Measurements from ENCODE around the gene ZC3H12C. TPM values are rescaled to one million over a fixed set of nuclear protein-coding genes. Genes with fewer than 3 reads are reported as not detected.

Gene ZC3H12C
- total RNA-seq, 1 experiment from 2014 or later, result 6.7 TPM

DNA sequence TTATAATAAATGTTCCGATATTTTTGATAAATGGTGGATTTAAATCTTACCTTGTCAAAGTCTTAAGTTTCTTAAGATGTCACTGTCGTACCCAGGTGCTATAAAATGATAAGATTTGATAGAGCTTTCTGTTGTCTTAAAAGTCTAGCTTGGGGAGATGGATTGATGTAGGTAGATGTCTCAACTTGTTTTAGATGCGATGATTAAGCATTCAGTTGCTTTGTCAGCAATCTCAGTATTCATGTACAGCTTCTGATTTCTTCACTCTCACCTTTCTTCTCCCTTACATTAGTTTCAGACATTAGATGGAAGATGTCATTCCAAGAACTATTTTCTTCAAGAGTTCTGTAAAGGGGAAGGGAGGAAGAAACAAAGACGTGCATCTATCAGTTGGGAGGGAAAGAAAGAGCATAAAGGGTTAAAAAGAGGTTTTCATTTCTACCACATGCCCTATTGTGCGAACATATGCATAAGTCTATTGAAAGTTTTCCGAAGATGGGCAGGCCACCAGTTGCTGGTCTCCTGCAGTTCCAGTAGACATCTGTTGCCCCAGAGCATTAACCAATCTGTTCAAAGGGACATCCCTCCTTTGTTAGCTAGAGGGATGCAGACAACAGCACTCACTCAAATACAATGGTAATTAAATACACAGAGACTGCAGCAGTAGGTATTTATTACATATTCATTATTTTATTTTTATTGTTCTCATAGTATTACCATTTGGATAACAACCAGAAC lies 38.4 kb downstream of the ZC3H12C start:
- DNase-seq, result peak; percentile 49 to 74
- Histone ChIP-seq H3K27ac (peak overlapping the region; percentile 69), H3K9me3 (replicated peaks) (no peaks in the 10 kb centered on the region), H3K36me3 (no peaks in the 10 kb centered on the region), H3K27me3 (no peaks in the 10 kb centered on the region), H3K4me1 (peaks cover 26% of the 10 kb centered on the region; the same call in 1 of the 2 replicates), H3K4me3 (peak overlapping the region; percentile 36)

DNA sequence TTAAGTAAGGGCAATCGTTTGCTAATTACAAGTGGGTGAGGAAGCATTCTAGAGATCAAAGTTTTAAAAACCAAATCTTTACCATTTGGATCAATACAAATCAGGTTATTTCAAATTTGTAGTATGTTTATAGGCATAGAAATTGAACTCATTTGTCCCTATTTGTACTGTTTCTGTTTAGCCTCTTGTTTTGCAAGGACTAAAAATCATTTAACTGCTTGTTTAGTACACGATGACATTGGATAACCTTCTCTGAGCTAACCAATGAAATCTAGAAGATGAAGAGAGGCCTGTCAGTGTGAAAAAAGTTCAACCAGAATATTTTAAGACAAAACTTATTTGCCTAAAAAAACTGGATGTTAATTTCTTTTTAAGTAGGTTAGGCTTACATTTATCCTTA lies 40.0 kb downstream of the ZC3H12C start:
- Histone ChIP-seq H3K4me3 (no peak overlapping the region), H3K36me3 (no peaks in the 10 kb centered on the region), H3K27me3 (no peaks in the 10 kb centered on the region), H3K4me1 (peaks cover 26% of the 10 kb centered on the region; the same call in 1 of the 2 replicates), H3K27ac (no peak overlapping the region), H3K9me3 (replicated peaks) (no peaks in the 10 kb centered on the region)
- DNase-seq, result no peak

DNA sequence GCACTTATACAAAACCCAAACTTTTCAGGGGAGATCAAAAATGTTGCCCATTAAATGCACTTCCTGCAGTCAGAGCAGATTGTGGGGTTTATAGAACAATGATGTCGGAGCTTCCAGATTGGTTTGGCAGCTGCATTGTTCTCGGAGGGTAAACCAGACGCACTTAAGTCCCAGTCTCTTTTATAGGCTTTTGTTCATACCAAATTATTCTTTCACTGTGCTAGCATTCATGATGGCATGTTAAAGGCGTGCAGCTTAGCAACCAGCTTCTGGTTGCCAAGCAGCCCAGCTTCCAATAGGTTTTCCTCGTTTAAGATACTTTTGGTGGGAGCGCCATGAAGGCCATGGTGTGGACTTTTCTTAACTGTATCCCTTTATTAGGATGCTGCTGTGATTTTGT lies 40.9 kb downstream of the ZC3H12C start:
- H3K27ac ChIP-seq, result peak overlapping the region; percentile 41

DNA sequence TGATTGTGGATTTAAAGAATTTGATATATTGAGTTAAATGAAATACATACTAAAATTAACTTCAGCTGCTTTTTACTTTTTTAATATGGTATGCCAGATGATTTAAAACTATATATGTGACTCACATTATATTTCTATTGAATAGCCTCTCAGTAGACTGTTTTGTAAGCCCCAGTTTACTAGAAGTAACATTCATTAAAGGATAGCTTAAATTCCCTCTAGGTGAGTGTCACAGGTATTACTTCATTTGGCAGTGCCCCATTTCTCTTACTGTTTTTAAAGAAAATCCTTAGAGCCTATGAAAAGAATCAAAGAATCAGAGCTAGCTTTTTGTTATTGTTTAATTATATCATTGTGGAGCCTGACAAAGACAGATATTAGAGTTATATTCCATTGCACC lies 48.6 kb downstream of the ZC3H12C start:
- DNase-seq, result no peak
- Histone ChIP-seq H3K4me3 (no peak overlapping the region), H3K36me3 (no peaks in the 10 kb centered on the region), H3K27ac (no peak overlapping the region), H3K4me1 (no peaks in the 10 kb centered on the region), H3K27me3 (no peaks in the 10 kb centered on the region), H3K9me3 (replicated peaks) (no peaks in the 10 kb centered on the region)

More for the DNA sequence above, 40.9 kb downstream of the ZC3H12C start:
- H3K27me3 ChIP-seq, result no peaks in the 10 kb centered on the region
- no peaks in the 10 kb centered on the region for H3K36me3 ChIP-seq
- peaks cover 26% of the 10 kb centered on the region; the same call in 1 of the 2 replicates for H3K4me1 ChIP-seq
- no peaks in the 10 kb centered on the region for H3K9me3 ChIP-seq (replicated peaks)
- DNase-seq, result peak; percentile 13 to 44
- H3K4me3 ChIP-seq, result no peak overlapping the region

DNA sequence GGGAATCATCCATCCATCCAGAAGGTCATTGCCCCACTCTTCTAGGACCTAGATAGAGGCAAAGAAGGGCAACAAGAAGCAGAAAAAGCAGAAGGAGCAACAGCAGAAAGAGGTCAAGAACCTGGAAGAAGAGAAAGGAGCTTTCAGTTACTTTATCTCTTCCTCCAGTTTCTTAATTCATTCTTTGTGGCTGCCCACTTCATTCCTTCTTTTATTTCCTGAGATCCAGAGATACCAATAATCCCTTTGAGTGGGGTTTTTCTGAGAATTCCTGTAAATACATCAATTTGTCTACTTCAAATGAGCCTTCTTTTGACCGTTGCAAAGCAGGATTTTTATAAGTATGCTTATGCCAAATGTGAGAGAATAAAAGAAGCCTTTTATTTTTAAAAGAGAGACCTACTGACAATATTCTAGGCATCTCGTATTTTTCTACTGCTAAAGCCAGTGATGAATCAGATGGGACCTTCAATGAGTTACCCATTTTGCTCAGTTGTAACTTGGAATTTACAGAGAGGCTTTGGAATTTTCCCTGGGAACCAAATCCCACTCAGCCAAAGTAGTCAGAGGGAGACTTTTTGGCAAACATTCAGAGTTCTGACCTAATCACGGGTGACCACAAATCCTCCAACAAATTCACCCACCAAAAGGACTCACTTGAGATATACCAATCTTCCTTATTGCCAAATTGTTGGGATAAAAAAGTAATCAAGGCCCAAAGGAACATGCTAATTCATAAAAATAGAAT lies 54.9 kb downstream of the ZC3H12C start:
- Histone ChIP-seq H3K27ac (no peak overlapping the region; the same call in 1 of the 2 replicates), H3K36me3 (no peaks in the 10 kb centered on the region), H3K27me3 (no peaks in the 10 kb centered on the region), H3K9me3 (replicated peaks) (no peaks in the 10 kb centered on the region), H3K4me1 (peaks cover 13% of the 10 kb centered on the region), H3K4me3 (no peak overlapping the region)
- DNase-seq, result peak; percentile 17 to 50

DNA sequence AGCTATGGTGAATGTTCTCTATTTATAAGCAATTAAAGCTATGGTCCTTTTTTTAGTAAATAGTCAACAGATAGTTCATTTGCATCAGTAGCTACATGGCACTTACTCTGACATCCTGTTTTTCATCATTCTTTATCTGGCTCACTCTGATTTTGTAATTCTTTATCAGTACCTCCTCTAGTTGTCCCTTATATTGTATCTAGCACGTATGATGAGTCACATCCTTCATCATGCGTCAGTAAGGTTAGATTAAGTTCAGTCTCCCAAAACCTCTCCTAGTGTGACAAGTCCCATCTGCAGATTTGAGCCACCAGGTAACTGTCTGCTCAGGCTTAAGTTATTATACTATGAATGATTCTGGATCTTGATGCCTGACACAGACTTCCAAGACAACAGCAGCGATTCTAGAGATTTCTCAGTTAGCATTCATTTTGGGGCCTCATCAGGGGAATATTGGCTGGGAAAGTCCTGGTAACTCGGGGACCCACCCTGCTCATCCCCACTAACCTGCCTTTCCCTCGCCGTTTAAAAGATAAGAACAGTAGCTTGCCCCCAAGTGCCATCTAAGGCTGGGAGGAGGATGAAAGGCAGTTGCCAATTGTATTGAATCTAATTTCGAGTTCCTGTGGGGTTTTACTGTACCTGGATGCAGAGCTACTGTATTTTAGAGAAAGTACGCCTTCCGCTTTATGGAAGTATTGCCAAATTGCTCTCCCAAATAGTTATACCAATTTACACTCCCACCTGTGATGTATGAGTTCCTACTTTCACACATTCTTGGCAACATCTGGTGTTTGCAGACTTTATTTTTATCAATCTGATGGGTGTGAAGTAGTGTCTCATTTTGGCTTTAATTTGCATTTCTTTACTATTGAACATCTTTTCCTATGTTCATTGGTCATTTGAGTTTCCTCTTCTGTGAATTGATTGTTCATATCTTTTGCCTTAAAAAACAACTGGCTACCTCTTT lies 55.9 kb downstream of the ZC3H12C start:
- Histone ChIP-seq H3K9me3 (replicated peaks) (no peaks in the 10 kb centered on the region), H3K27me3 (no peaks in the 10 kb centered on the region), H3K4me3 (no peak overlapping the region), H3K27ac (no peak overlapping the region; the same call in none of the 2 replicates), H3K4me1 (peaks cover 13% of the 10 kb centered on the region), H3K36me3 (no peaks in the 10 kb centered on the region)
- no peak for DNase-seq

DNA sequence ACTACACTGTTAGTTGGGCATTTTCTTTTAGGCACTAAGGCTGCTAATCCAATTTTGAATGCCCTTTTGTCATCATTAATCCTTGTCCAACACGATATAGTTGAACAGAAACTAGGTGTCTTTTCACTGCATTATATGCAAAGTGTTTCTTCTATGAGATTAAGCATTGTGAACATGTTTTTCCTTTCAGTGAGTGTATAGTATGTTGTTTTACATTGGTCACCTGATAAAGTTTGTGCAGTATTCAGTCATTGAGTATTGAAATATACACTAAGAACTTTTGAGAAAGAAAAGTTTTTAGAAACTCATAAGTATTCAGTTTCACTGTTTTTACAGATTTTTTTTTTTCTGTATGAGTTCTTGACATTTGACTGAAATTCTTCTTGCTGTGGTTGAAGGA lies 59.0 kb downstream of the ZC3H12C start:
- no peaks in the 10 kb centered on the region for H3K27me3 ChIP-seq
- H3K27ac ChIP-seq, result no peak overlapping the region
- peaks cover 13% of the 10 kb centered on the region for H3K4me1 ChIP-seq
- H3K9me3 ChIP-seq (replicated peaks), result no peaks in the 10 kb centered on the region
- H3K36me3 ChIP-seq, result no peaks in the 10 kb centered on the region
- H3K4me3 ChIP-seq, result no peak overlapping the region
- DNase-seq, result no peak

DNA sequence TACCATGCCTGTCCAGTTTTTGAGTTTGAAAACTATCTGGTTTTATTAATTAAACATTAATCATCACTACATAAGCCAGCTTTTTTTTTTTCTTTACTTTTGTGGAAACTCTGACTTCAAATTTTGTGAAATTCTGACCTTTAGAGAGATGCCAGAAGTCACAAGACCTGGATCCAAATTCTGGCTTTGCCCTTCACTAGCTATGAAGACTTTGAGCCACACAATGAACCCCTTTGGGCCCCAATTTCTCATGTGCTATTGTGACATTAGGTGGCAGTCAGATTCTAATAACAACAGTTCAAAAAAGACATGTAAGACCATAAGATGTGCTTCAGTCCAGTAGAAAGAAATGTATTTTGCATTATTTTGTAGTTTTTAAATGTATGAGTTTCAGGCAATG lies 60.3 kb downstream of the ZC3H12C start:
- no peak overlapping the region for H3K4me3 ChIP-seq
- H3K27ac ChIP-seq, result no peak overlapping the region
- H3K36me3 ChIP-seq, result no peaks in the 10 kb centered on the region
- H3K9me3 ChIP-seq (replicated peaks), result no peaks in the 10 kb centered on the region
- H3K27me3 ChIP-seq, result no peaks in the 10 kb centered on the region
- H3K4me1 ChIP-seq, result peaks cover 3% of the 10 kb centered on the region; the same call in 1 of the 2 replicates
- DNase-seq, result no peak

DNA sequence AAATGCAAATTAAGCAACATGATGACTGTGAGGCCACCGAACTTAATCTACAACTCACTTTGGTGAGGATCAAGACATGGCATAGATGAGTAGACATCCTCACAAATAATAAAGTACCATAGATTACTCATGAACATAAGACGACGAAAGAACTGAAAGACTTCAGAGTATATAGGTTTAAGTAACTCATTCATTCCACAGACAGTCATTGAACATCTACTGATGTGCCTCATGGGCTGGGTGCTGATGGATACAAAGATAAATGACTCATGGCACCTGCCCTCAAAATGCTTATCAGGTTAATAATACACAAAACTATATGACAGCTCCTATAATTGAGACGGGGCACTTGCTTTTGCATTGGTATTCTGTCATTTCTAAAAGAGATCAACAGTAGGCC lies 63.3 kb downstream of the ZC3H12C start:
- Histone ChIP-seq H3K27me3 (no peaks in the 10 kb centered on the region), H3K9me3 (replicated peaks) (no peaks in the 10 kb centered on the region), H3K27ac (no peak overlapping the region), H3K36me3 (no peaks in the 10 kb centered on the region), H3K4me1 (no peaks in the 10 kb centered on the region), H3K4me3 (no peak overlapping the region)
- DNase-seq, result no peak

DNA sequence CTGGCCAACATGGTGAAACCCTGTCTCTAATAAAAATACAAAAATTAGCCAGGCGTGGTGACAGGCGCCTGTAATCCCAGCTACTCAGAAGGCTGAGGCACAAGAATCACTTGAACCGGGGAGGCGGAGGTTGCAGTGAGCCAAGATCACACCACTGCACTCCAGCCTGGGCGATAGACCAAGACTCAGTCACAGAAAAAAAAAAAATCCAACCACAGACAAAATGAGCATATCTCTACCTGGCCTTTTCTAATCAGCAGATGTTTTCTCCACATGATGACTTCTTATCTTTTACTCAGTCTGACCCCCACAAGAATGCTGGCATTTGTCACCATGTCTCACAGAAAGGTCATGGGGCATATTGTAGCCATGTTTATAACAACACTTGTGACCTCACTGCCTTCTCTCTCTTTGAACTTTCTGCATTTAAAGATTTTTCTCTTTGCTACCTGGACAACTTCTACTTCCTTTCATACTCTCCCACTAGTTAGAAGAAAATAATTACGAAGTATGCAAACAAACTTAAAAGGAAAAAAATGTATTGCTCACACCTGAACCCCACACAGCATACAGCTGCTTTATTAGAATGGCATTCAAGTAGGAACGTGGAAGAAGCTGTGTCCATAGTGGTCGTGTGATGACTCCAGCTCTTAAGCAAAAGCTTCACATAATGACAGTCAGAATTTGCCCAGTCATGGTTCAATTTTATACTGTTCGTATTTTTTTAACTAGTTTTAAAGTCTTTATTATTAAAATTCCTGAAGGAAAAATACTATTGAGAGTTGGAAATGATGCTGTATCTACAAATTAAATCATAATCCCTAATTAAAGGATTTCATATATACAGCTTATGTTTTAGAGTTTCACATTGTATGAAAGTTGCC lies 65.4 kb downstream of the ZC3H12C start:
- Histone ChIP-seq H3K4me3 (no peak overlapping the region), H3K36me3 (no peaks in the 10 kb centered on the region), H3K27ac (no peak overlapping the region), H3K9me3 (replicated peaks) (no peaks in the 10 kb centered on the region), H3K27me3 (no peaks in the 10 kb centered on the region), H3K4me1 (no peaks in the 10 kb centered on the region)
- DNase-seq, result no peak

DNA sequence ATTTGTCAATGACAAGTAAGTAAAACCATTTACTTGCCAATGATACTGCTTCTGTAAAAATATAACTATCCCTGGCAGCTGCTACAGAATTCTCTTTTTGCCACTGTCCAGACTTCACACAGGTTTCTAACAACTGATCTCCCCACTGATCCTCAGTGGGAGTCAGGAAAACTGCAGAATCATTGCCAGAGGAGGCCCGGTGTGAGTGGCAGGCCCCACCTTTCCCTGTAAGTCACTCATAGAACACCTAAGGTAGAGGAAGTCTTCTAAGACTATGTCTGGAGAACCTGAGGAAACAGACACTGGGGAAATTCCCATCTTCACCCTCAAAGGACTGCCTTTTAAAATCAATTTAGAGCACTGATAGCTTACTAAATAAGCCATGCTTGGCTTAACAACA lies 66.3 kb downstream of the ZC3H12C start:
- Histone ChIP-seq H3K9me3 (replicated peaks) (no peaks in the 10 kb centered on the region), H3K4me3 (no peak overlapping the region), H3K4me1 (no peaks in the 10 kb centered on the region), H3K36me3 (no peaks in the 10 kb centered on the region), H3K27ac (no peak overlapping the region), H3K27me3 (no peaks in the 10 kb centered on the region)
- DNase-seq, result no peak

DNA sequence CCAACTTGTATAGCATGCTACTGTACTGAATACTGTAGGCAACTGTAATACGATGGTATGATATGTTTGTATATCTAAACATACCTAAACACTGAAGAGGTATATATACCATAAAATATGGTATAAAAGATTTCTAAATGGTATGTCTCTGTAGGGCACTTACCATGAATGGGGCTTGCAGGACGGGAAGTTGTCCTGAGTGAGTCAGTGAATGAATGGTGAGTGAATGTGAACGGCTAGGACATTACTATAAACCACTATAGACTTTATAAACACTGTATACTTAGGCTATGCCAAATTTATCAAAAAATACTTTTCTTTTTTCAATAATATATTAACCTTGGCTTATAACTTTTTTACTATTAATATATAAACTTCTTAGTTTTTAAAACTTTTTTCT lies 66.8 kb downstream of the ZC3H12C start:
- Histone ChIP-seq H3K9me3 (replicated peaks) (no peaks in the 10 kb centered on the region), H3K27ac (no peak overlapping the region), H3K4me1 (no peaks in the 10 kb centered on the region), H3K27me3 (no peaks in the 10 kb centered on the region), H3K4me3 (no peak overlapping the region), H3K36me3 (no peaks in the 10 kb centered on the region)
- no peak for DNase-seq

DNA sequence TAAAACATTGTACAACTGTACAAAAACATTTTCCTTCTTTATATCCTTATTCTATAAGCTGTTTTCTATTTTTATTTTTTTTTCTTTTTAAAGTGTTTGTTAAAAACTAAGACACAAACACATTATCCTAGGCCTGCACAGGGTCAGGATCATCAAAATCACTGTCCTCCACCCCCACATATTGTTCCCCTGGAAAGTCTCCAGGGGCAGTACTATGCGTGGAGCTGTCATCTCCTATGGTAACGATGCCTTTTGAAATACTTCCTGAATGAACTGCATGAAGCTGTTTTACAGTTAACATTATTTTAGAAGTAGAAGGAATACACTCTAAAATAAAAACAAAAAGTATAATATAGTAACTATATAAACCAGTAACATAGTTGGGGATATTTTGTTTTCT lies 67.2 kb downstream of the ZC3H12C start:
- DNase-seq, result no peak
- Histone ChIP-seq H3K4me1 (no peaks in the 10 kb centered on the region), H3K27me3 (no peaks in the 10 kb centered on the region), H3K36me3 (no peaks in the 10 kb centered on the region), H3K4me3 (no peak overlapping the region), H3K27ac (no peak overlapping the region), H3K9me3 (replicated peaks) (no peaks in the 10 kb centered on the region)

DNA sequence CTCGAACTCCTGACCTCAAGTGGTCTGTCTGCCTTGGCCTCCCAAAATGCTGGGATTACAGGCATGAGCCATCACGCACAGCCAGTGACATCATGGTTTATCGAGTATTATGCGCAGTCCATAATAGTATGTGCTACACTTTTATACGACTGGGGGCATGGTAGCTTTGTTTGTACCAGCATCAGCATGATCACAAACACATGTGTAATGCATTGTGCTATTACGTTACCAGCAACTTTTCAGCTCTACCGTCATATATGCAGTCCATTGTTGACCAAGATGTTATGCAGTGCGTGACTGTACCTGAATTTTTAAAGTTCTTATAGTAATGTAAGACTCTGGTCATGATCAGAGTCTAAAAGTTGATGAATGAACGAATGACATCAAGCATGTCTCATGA lies 67.9 kb downstream of the ZC3H12C start:
- no peak for DNase-seq
- Histone ChIP-seq H3K4me3 (no peak overlapping the region), H3K4me1 (no peaks in the 10 kb centered on the region), H3K9me3 (replicated peaks) (no peaks in the 10 kb centered on the region), H3K36me3 (no peaks in the 10 kb centered on the region), H3K27me3 (no peaks in the 10 kb centered on the region), H3K27ac (no peak overlapping the region)

Data from SJCRH30 (cell line).